H1 (cell line): ENCODE measurements around the gene NEDD4L.

Source experiments
- GTF2F1 ChIP-seq: IDR thresholded peaks from 2 replicates; pipeline ENCODE4 v1.6.1; 2012; ENCODE audit warnings: low read depth, low read length, improper control_type of control experiment, borderline replicate concordance
- SIN3A ChIP-seq, 2 experiments: IDR thresholded peaks in 1 of 2; conservative IDR thresholded peaks in 1 of 2; 2 replicates each; pipeline ENCODE4 v1.6.1; 2011 to 2012; ENCODE audit warnings: low read length in 2 of 2, improper control_type of control experiment in 1 of 2, low read depth in 1 of 2, mild to moderate bottlenecking in 1 of 2
- SP1 ChIP-seq: IDR thresholded peaks from 2 replicates; pipeline ENCODE4 v1.6.1; 2011; ENCODE audit warnings: low read depth, low read length
- SRF ChIP-seq: IDR thresholded peaks from 2 replicates; pipeline ENCODE4 v1.6.1; 2011; ENCODE audit warnings: mild to moderate bottlenecking, low read depth, low read length, moderate library complexity
- TF ChIP-seq, protein P1 (sequence below), 3 experiments: IDR thresholded peaks; 1 replicate in 2 of 3; 2 replicates in 1 of 3; pipeline versions ENCODE4 v1.5.1 to v1.6.1; 2011; ENCODE audit warnings: low read length in 3 of 3, mild to moderate bottlenecking in 3 of 3, inconsistent platforms in 2 of 3, low read depth in 1 of 3, moderate library complexity in 1 of 3; ENCODE audit not compliant: insufficient read depth in 1 of 3; ENCODE audit errors: control extremely low read depth in 1 of 3

- TF ChIP-seq SRF (no peak), SP1 (no peak), SIN3A (conservative IDR thresholded peaks at IDR 0.05 in 1 of 2, IDR thresholded peaks at IDR 0.05 in 1 of 2; ENCODE audit: low read depth in 1 of 2, low read length in 2 of 2) (no peak), GTF2F1 (no peak)
- TF ChIP-seq, protein P1, sequence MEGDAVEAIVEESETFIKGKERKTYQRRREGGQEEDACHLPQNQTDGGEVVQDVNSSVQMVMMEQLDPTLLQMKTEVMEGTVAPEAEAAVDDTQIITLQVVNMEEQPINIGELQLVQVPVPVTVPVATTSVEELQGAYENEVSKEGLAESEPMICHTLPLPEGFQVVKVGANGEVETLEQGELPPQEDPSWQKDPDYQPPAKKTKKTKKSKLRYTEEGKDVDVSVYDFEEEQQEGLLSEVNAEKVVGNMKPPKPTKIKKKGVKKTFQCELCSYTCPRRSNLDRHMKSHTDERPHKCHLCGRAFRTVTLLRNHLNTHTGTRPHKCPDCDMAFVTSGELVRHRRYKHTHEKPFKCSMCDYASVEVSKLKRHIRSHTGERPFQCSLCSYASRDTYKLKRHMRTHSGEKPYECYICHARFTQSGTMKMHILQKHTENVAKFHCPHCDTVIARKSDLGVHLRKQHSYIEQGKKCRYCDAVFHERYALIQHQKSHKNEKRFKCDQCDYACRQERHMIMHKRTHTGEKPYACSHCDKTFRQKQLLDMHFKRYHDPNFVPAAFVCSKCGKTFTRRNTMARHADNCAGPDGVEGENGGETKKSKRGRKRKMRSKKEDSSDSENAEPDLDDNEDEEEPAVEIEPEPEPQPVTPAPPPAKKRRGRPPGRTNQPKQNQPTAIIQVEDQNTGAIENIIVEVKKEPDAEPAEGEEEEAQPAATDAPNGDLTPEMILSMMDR (IDR thresholded peaks at IDR 0.05; ENCODE audit: control extremely low read depth in 1 of 3, insufficient read depth in 1 of 3, low read depth in 1 of 3, low read length in 3 of 3), result no peak
These were observed 165.3 kb downstream of the NEDD4L start for GRCh38 chr18:58209326-58209725.
